Measurements from ENCODE around the gene GNG7. TPM values are rescaled to one million over a fixed set of nuclear protein-coding genes. Genes with fewer than 3 reads are reported as not detected.
"Not testable (repeated sequence)": the region's sequence is repeated elsewhere in the genome, so short reads cannot be mapped to it uniquely, and the experiment has no call there.

Gene GNG7
- polyA plus RNA-seq, 1 donor (not counting 4 experiments of a cell fraction or from before 2014, with no cell fraction given): 0.01 TPM

DNA sequence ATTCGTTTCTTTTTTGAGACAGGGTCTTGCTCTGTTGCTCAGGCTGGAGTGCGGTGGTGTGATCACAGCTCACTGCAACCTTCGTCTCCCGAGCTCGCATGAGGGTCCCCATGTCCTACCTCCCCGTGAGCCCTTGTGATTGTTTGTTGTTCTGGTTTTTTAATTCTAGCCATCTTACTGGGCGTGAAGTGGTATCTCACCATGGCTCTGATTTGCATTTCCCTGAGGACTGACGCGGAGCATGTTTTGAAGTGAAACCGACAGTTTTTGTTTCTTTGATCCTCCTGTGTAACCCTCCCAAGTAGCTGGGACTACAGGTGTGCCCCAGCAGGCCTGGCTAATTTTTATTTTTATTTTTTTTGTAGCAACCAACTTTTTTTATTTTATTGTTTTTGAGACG lies 21.7 kb downstream of the GNG7 start:
- Histone ChIP-seq H3K9ac (ENCODE audit: control insufficient read depth, extremely low read depth, insufficient read depth, low read length) (no peak overlapping the region), H4K20me1 (ENCODE audit: control insufficient read depth, extremely low read depth, insufficient read depth, low read length) (no peaks in the 10 kb centered on the region), H3K9me1 (ENCODE audit: control insufficient read depth, extremely low read depth, insufficient read depth, low read length) (no peaks in the 10 kb centered on the region), H3K79me2 (ENCODE audit: control insufficient read depth, insufficient read depth, low read length) (no peaks in the 10 kb centered on the region), H3K4me3 (ENCODE audit: control insufficient read depth in 2 of 3, extremely low read depth in 1 of 3, insufficient read depth in 2 of 3, low read depth in 1 of 3, low read length in 3 of 3) (no peak overlapping the region), H3K4me1 (ENCODE audit: control insufficient read depth, extremely low read depth, insufficient read depth, low read length) (no peaks in the 10 kb centered on the region), H2AFZ (ENCODE audit: control insufficient read depth, low read length) (no peak overlapping the region), H3K9me3 (ENCODE audit: control insufficient read depth, low read depth, low read length) (no peaks in the 10 kb centered on the region), H3K27ac (ENCODE audit: control insufficient read depth, insufficient read depth, low read length) (no peak overlapping the region), H3K36me3 (ENCODE audit: control insufficient read depth in 2 of 2, extremely low read depth in 1 of 2, insufficient read depth in 2 of 2, low read length in 2 of 2) (no peaks in the 10 kb centered on the region), H3K27me3 (ENCODE audit: control insufficient read depth, extremely low read depth, insufficient read depth, low read length) (peaks cover 6% of the 10 kb centered on the region), H3K4me2 (ENCODE audit: control insufficient read depth, extremely low read depth, insufficient read depth, low read depth, low read length) (no peak overlapping the region)
- dilution Hi-C loops (cut with MboI; ENCODE audit: extremely low pct_ligation_motif_present, low sequenced_read_pairs): no loop called here
- TF ChIP-seq, protein P1, sequence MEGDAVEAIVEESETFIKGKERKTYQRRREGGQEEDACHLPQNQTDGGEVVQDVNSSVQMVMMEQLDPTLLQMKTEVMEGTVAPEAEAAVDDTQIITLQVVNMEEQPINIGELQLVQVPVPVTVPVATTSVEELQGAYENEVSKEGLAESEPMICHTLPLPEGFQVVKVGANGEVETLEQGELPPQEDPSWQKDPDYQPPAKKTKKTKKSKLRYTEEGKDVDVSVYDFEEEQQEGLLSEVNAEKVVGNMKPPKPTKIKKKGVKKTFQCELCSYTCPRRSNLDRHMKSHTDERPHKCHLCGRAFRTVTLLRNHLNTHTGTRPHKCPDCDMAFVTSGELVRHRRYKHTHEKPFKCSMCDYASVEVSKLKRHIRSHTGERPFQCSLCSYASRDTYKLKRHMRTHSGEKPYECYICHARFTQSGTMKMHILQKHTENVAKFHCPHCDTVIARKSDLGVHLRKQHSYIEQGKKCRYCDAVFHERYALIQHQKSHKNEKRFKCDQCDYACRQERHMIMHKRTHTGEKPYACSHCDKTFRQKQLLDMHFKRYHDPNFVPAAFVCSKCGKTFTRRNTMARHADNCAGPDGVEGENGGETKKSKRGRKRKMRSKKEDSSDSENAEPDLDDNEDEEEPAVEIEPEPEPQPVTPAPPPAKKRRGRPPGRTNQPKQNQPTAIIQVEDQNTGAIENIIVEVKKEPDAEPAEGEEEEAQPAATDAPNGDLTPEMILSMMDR (optimal IDR thresholded peaks at IDR 0.05 in 1 of 3, IDR thresholded peaks at IDR 0.05 in 1 of 3, conservative IDR thresholded peaks at IDR 0.05 in 1 of 3; ENCODE audit: extremely low read depth in 1 of 3, insufficient read depth in 2 of 3, low read length in 3 of 3): no peak
- no peak for TF ChIP-seq EZH2 (IDR thresholded peaks at IDR 0.05; ENCODE audit: low read length)
- FAIRE-seq (no peak), DNase-seq (ENCODE audit: low read depth, low spot score) (no peak)

GRCh38 chr19:2679439-2679838 lies 23.1 kb downstream of the GNG7 start:
- Histone ChIP-seq H3K27me3 (ENCODE audit: control insufficient read depth, extremely low read depth, insufficient read depth, low read length) (peaks cover 10% of the 10 kb centered on the region), H2AFZ (ENCODE audit: control insufficient read depth, low read length) (no peak overlapping the region), H3K79me2 (ENCODE audit: control insufficient read depth, insufficient read depth, low read length) (no peaks in the 10 kb centered on the region), H3K4me1 (ENCODE audit: control insufficient read depth, extremely low read depth, insufficient read depth, low read length) (no peaks in the 10 kb centered on the region), H3K36me3 (ENCODE audit: control insufficient read depth in 2 of 2, extremely low read depth in 1 of 2, insufficient read depth in 2 of 2, low read length in 2 of 2) (no peaks in the 10 kb centered on the region), H3K9me3 (ENCODE audit: control insufficient read depth, low read depth, low read length) (no peaks in the 10 kb centered on the region), H3K27ac (ENCODE audit: control insufficient read depth, insufficient read depth, low read length) (no peak overlapping the region), H3K9ac (ENCODE audit: control insufficient read depth, extremely low read depth, insufficient read depth, low read length) (no peak overlapping the region), H3K4me2 (ENCODE audit: control insufficient read depth, extremely low read depth, insufficient read depth, low read depth, low read length) (no peak overlapping the region), H3K4me3 (ENCODE audit: control insufficient read depth in 2 of 3, extremely low read depth in 1 of 3, insufficient read depth in 2 of 3, low read depth in 1 of 3, low read length in 3 of 3) (no peak overlapping the region), H3K9me1 (ENCODE audit: control insufficient read depth, extremely low read depth, insufficient read depth, low read length) (no peaks in the 10 kb centered on the region), H4K20me1 (ENCODE audit: control insufficient read depth, extremely low read depth, insufficient read depth, low read length) (no peaks in the 10 kb centered on the region)
- DNase-seq (ENCODE audit: low read depth, low spot score) (no peak), FAIRE-seq (no peak)
- TF ChIP-seq EZH2 (IDR thresholded peaks at IDR 0.05; ENCODE audit: low read length): no peak
- TF ChIP-seq, protein P1 (optimal IDR thresholded peaks at IDR 0.05 in 1 of 3, IDR thresholded peaks at IDR 0.05 in 1 of 3, conservative IDR thresholded peaks at IDR 0.05 in 1 of 3; ENCODE audit: extremely low read depth in 1 of 3, insufficient read depth in 2 of 3, low read length in 3 of 3): no peak
- dilution Hi-C loops (cut with MboI; ENCODE audit: extremely low pct_ligation_motif_present, low sequenced_read_pairs): no loop called here

DNA sequence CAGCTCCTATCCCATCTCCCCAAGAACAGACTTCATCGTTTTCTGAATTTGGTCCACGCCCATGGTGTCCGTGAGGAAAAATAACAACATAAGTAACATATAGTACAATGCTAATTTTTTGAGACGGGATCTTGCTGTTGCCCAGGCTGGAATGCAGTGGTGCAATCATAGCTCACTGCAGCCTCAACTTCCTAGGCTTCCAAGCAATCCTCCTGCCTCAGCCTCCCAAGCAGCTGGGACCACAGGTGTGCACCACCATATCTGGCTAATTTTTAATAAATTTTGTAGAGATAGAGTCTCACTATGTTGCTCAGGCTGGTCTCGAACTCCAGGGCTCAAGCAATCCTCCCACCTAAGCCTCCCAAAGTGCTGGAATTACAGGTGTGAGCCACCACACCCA lies 23.5 kb downstream of the GNG7 start:
- H3K36me3 ChIP-seq (ENCODE audit: control insufficient read depth in 2 of 2, extremely low read depth in 1 of 2, insufficient read depth in 2 of 2, low read length in 2 of 2); H3K27ac ChIP-seq (ENCODE audit: control insufficient read depth, insufficient read depth, low read length); H3K79me2 ChIP-seq (ENCODE audit: control insufficient read depth, insufficient read depth, low read length); dilution Hi-C loops (cut with MboI; ENCODE audit: extremely low pct_ligation_motif_present, low sequenced_read_pairs); H2AFZ ChIP-seq (ENCODE audit: control insufficient read depth, low read length); H3K9me3 ChIP-seq (ENCODE audit: control insufficient read depth, low read depth, low read length); H3K4me2 ChIP-seq (ENCODE audit: control insufficient read depth, extremely low read depth, insufficient read depth, low read depth, low read length); FAIRE-seq; DNase-seq (ENCODE audit: low read depth, low spot score); H3K4me1 ChIP-seq (ENCODE audit: control insufficient read depth, extremely low read depth, insufficient read depth, low read length); H3K4me3 ChIP-seq (ENCODE audit: control insufficient read depth in 2 of 3, extremely low read depth in 1 of 3, insufficient read depth in 2 of 3, low read depth in 1 of 3, low read length in 3 of 3); H3K9me1 ChIP-seq (ENCODE audit: control insufficient read depth, extremely low read depth, insufficient read depth, low read length); H3K9ac ChIP-seq (ENCODE audit: control insufficient read depth, extremely low read depth, insufficient read depth, low read length); H4K20me1 ChIP-seq (ENCODE audit: control insufficient read depth, extremely low read depth, insufficient read depth, low read length): not testable (repeated sequence)
- H3K27me3 ChIP-seq (ENCODE audit: control insufficient read depth, extremely low read depth, insufficient read depth, low read length): peaks cover 10% of the 10 kb centered on the region
